ENCODE results near the gene PIK3C2G.

Gene PIK3C2G

GRCh38 chr12:18570543-18570942 is 309.2 kb downstream of the PIK3C2G start:
- DNase-seq: no peak

DNA sequence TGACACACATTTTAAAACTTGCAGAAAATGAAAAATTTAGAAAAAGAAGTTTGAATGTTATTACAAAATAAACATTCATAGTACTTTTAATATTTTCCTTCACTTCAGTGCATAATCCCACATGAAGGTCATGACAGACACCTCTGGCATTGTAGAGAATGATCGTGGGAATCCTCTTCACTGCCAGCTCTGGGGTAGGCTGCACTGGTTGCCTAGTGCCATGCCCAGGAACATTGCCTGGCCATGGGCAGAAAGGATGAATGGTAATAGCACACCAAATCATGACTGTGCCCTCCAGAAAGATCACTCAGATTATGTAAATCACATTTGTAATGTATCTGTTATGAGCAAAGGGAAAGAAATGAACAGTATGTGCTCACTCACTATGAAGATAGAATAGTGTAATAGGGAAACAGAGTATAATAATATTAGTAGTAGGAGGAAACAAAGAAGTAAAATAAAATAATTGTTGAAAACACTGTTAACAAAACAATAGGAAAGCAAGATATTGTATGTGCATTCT is 314.8 kb downstream of the PIK3C2G start:
- no peak for DNase-seq

- DNase-seq: no peak
Measured at GRCh38 chr12:18576648-18577047, 315.3 kb downstream of the PIK3C2G start.

GRCh38 chr12:18578191-18578590 is 316.9 kb downstream of the PIK3C2G start:
- no peak for DNase-seq

- DNase-seq: no peak
Measured at GRCh38 chr12:18580291-18580690, 319.0 kb downstream of the PIK3C2G start.

DNA sequence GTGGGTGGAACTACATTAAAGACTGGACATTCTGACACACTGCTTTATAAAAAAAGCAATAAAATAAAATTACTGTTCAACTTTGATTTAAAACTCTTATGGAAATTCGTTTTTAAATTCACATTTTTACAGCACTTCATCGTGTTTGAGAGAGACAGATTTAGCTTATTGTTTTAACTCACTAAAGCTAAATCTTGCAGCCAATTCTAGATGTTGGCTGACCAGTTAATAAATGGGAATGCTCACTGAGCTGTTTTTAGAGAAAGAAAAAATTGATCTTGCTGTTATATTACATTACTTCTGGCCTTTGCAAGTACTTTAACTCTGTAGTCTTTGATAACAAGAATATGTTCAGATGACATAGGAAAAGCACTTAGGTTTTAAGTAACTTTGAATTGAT is 319.4 kb downstream of the PIK3C2G start:
- no peak for DNase-seq

DNA sequence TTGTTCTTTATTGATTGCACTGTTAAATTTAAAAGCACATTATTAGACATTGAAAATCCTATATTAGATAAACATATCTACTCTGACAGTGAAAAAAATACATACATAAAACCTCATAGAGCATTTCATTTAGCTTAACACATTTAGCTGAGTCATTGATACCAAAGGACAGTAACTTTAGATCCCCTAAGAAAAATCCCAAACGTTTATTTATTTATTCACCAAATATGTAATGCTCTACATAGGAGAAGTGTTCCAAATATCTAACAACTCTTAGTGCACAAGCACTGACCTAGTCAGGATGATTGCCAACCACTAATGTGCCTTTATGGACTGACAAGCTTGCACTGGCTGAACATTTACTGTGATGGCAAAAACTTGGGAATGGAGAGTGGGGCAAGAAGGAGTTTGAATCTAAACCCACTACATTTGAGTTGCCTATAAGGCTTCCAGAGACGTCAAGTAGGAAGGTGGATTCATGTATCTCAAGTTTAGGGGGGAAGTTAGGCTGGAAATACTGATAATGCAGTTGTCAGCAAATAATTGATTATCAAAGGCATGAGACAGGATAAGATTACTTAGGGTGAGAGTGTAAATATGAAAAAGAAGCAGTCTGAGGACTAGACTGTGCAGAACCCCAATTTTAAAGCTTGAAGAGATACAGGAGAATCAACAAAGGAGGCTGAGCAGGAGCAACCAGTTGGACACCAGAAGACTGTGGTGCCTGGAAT is 320.1 kb downstream of the PIK3C2G start:
- no peak for DNase-seq

DNA sequence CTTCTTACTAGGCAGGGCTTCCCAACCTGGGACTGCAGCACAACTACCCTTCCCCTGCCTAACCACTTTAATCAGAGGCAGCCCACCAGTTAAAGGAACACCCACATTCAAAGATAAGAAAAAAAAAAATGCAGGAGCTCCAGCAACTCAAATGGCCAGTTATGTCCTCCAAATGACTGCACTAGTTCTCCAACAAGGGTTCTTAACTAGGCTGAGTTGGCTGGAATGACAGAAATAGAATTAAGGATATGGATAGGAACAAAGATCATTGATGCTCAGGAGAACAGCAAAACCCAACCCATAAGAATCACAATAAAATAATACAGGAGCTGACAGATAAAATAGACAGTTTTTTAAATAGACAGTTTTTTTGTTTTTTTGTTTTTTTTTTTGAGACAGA is 322.3 kb downstream of the PIK3C2G start:
- peak; percentile 6 for DNase-seq

DNA sequence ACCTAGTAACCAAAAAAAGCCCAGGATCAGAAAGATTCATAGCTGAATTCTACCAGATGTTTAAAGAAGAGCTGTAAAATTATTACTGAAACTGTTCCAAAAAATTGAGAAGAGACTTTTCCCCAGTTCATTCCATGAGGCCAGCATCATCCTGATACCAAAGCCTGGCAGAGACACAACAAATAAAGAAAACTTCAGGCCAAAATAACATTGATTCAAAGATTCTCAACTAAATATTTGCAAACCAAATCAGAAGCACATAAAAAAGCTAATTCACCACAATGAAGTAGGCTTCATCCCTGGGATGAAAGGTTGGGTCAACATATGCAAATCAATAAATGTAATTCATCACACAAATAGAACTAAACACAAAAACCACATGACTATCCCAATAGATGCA is 325.3 kb downstream of the PIK3C2G start:
- DNase-seq: no peak

- peak; percentile 6 for DNase-seq
Measured at GRCh38 chr12:18589316-18589715, 328.0 kb downstream of the PIK3C2G start.

GRCh38 chr12:18591473-18591872 is 330.2 kb downstream of the PIK3C2G start:
- no peak for DNase-seq

- no peak for DNase-seq
Measured at GRCh38 chr12:18595412-18595811, 334.1 kb downstream of the PIK3C2G start.

DNA sequence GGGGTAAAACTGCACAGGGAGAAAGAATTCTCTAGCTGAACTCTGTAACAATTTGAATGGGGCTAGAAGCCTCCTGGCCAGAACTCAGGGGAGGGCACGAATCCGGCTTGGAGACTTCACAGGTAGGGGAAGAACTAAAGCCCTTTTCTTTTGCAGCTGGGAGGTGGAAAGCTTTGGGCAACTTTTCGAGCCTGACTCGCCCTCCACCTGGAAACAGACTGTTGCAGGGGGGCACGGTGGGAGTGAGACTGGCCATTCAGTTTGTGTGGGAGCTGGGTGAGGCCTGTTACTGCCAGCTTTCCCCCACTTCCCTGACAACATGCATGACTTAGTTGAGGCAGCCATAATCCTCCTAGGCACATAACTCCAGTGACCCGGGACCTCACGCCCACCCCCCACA is 340.6 kb downstream of the PIK3C2G start:
- DNase-seq: no peak

- no peak for DNase-seq
Measured at GRCh38 chr12:18612971-18613370, 351.7 kb downstream of the PIK3C2G start.

DNA sequence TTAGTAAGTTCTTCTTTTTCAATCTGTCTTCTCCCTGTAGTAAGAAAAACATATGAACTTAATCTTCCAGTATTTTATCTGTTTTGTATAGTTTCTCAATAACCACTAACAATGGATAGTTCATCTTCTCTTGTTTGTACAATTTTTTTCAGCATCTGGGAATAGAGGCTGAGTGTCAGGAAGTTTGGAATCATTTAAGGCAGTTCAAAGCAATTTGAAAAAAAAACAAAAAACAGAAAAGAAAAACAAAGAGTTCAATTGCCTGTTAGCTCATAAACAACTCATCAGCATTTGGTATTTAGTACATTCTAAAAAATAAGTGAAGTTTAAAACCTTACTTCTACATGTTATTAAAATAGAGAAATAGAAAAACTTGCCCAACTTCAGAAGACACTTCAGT is 359.7 kb downstream of the PIK3C2G start:
- DNase-seq: no peak

- no peak for DNase-seq
Measured at GRCh38 chr12:18629445-18629844, 368.1 kb downstream of the PIK3C2G start.

GRCh38 chr12:18629916-18630315 is 368.6 kb downstream of the PIK3C2G start:
- no peak for DNase-seq

DNA sequence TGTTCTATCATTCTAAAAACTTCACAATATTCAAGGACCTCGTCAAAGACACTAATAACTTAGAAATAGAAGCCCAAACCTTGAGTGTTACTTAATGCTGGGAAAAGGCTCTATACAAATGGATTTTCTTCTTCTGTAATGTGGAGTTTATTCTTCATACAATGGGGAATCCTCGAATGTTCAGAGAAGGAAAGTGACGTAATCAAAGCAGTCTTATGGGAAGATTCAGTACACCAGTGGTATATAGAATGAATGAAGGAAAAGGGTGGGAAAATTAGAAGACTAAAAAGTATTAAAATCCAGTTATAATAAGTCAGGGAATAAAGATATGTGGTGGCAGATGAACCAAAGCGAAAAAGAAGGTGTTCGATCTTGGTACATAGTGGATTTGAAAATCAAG is 370.0 kb downstream of the PIK3C2G start:
- DNase-seq: no peak

DNA sequence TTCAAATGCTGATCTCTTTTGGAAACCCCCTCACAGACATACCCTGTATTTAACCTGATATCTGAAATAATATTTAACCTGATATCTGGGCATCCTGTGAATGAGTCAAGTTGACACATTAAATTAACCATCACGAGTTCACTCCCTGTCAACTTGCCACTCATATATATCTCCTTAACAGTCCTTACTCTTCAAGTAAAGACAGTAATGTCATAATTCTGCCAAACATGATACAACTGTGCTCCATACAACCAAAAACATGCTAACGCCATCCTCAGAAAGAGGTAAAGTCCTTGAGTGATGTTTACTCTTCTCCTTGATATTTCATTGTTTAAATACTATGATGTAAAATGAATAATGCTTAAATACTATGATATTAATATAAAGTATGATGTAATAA is 371.5 kb downstream of the PIK3C2G start:
- no peak for DNase-seq

GRCh38 chr12:18634382-18634781 is 373.1 kb downstream of the PIK3C2G start:
- DNase-seq: no peak

- DNase-seq: no peak
Measured at GRCh38 chr12:18640321-18640955, 379.1 kb downstream of the PIK3C2G start.

DNA sequence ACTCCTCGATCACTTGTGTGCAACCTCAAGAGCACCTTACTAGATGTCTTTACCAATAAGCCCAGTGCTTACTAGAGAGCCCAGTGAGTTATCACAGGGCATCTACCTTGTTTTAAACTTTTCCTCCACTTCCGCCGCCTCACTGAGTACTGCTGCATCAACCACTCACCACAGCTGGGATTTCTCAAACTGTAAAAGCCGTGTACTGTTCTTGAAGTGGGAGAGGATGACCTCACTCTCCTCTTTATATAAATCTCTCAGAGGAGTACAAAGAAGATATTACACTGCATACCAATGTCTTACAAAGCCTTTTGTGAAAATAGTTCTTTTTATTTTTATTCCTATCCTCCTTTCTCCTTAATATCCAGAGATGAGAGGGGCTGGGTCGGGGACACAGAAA is 382.4 kb downstream of the PIK3C2G start:
- no peak for DNase-seq

DNA sequence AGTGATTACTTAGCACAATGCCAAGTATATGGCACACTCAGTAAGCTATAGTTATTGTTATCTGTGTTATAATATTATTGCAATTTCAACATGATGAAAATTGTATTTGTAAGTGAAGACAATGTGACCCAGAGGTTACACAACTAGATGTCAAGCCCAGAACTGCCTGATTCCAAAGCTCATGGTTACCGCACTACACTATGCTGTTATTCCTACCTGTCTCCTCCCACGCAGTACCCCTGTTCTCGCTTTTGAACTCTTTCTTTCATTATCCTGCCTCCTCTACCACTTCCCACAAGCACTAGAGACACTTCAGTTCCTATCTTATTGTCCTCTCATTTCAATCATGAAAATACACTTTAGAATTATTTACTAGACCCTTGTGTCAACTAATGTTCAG is 383.2 kb downstream of the PIK3C2G start:
- no peak for DNase-seq

DNA sequence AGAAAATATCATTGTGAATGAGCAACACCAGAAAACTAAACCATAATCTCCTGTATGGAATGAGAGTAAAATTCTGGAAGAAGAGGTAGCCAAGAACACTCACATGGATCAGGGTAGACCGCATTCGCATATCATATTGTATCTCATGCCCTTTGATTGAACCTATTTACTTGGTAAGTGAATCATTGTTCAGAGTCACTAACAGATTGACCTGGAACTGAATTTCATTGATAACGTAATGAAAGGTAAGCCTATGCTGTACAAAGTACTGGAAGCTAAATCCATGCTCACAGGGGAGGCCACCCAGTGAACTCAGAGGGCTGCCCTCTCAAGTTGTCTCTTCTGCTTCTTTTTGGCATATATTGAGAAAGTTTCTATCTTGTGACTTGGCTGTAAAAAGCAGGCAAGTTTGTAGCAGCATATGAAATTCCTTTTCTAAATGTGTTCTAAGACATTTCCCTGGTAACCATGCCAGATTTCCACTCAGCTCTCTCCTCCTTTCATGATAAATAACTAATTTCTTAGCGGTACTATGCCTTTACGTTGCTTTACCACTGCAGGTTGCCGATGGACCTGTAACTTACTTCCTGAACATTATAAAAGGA is 385.1 kb downstream of the PIK3C2G start:
- no peak for DNase-seq
